HepG2 (cell line): ENCODE data around the gene ZNF341.

ENCODE experiments used
- HNRNPUL1 ChIP-seq: fragments of 200-400 bp; formaldehyde crosslinking; IDR thresholded peaks from 2 replicates; pipeline ENCODE4 v1.6.1; 2017; ENCODE audit warnings: low read depth, mild to moderate bottlenecking, low read length, moderate library complexity
- ZNF703 ChIP-seq: sonication (generic); formaldehyde crosslinking; IDR thresholded peaks from 2 replicates; pipeline ENCODE4 v1.5.1; 2020; ENCODE audit warnings: missing genetic modification reagents, mild to moderate bottlenecking, moderate library complexity, borderline replicate concordance

DNA sequence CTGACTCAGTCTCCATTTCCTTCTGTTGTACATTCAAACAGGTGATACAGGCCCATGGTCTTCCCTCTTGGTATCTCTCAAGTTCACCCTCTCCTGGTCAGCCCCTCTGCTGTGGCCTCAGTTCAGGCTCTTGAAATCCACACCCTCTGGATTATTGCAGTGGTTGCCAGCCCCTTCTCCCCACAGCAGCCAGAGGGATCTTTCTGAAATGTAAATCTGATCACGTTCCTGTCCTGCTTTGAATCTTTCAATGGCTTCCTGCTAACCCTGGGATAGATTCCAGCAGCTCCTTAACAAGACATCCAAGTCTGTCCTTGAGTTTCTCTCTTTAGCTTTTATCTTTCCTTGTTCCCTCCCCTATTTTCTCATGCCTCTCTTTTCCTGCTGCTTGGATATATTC lies 101.5 kb downstream of the ZNF341 start:
- no peak for TF ChIP-seq ZNF703 (CRISPR knock-in tag)
- no peak for TF ChIP-seq HNRNPUL1
